ENCODE data around the gene CCR7. TPM values are rescaled to one million over a fixed set of nuclear protein-coding genes. Genes with fewer than 3 reads are reported as not detected.
A peak's percentile ranks its signal among the peaks of the same experiment; 100 is the strongest.

The CCR7 gene
- total RNA-seq, 2 donors from 2014 or later: 311 to 371 TPM

- no peak for DNase-seq
- Mint-ChIP-seq H3K4me3 (peak overlapping the region; percentile 60 to 90), H3K36me3 (ENCODE audit: insufficient read depth in 2 of 2) (peaks cover 38 to 75% of the 10 kb centered on the region in 2 donors), H3K27me3 (ENCODE audit: low read depth) (no peaks in the 10 kb centered on the region), H3K9me3 (no peaks in the 10 kb centered on the region), H3K4me1 (ENCODE audit: low read depth) (peaks cover 91% of the 10 kb centered on the region), H3K27ac (peak overlapping the region; percentile 87)
- no peak for ATAC-seq (replicated peaks in 1 of 2)
These were observed 7.6 kb downstream of the CCR7 start for GRCh38 chr17:40557531-40558299.

GRCh38 chr17:40556884-40557414, 8.3 kb downstream of the CCR7 start:
- DNase-seq (peak in 1 of 2 donors; percentile 0), ATAC-seq (replicated peaks in 1 of 2) (no peak)
- Mint-ChIP-seq H3K9me3 (no peaks in the 10 kb centered on the region), H3K4me3 (peak overlapping the region; percentile 48 to 70), H3K4me1 (ENCODE audit: low read depth) (peaks cover 97% of the 10 kb centered on the region), H3K36me3 (ENCODE audit: insufficient read depth in 2 of 2) (peaks cover 31 to 68% of the 10 kb centered on the region in 2 donors), H3K27ac (peak overlapping the region; percentile 36), H3K27me3 (ENCODE audit: low read depth) (no peaks in the 10 kb centered on the region)

- H3K27me3 Mint-ChIP-seq (ENCODE audit: low read depth): no peaks in the 10 kb centered on the region
- H3K4me1 Mint-ChIP-seq (ENCODE audit: low read depth): peaks cover 98% of the 10 kb centered on the region
- ATAC-seq (replicated peaks in 1 of 2): no peak
- peaks cover 25 to 63% of the 10 kb centered on the region in 2 donors for H3K36me3 Mint-ChIP-seq (ENCODE audit: insufficient read depth in 2 of 2)
- peak overlapping the region; percentile 70 to 76 for H3K4me3 Mint-ChIP-seq
- H3K27ac Mint-ChIP-seq: peak overlapping the region; percentile 56
- H3K9me3 Mint-ChIP-seq: no peaks in the 10 kb centered on the region
- peak in 1 of 2 donors; percentile 2 for DNase-seq
These were observed 9.0 kb downstream of the CCR7 start for GRCh38 chr17:40556198-40556661.

GRCh38 chr17:40555296-40556190, 9.7 kb downstream of the CCR7 start:
- Mint-ChIP-seq H3K9me3 (no peaks in the 10 kb centered on the region), H3K4me3 (peak overlapping the region; percentile 69 to 76), H3K4me1 (ENCODE audit: low read depth) (peaks cover 98% of the 10 kb centered on the region), H3K36me3 (ENCODE audit: insufficient read depth in 2 of 2) (peaks cover 20 to 56% of the 10 kb centered on the region in 2 donors), H3K27me3 (ENCODE audit: low read depth) (no peaks in the 10 kb centered on the region), H3K27ac (peak overlapping the region; percentile 83)
- ATAC-seq (replicated peaks in 1 of 2) (no peak), DNase-seq (peak in 1 of 2 donors; percentile 0)

- peak; percentile 3 to 25 for ATAC-seq (replicated peaks in 1 of 2)
These were observed 10.5 kb downstream of the CCR7 start for GRCh38 chr17:40554646-40555295.

GRCh38 chr17:40553694-40554534, 11.4 kb downstream of the CCR7 start:
- DNase-seq: peak; percentile 32 to 37

More at GRCh38 chr17:40554646-40555295, 10.5 kb downstream of the CCR7 start:
- Mint-ChIP-seq H3K4me1 (ENCODE audit: low read depth) (peaks cover 100% of the 10 kb centered on the region), H3K27me3 (ENCODE audit: low read depth) (no peaks in the 10 kb centered on the region), H3K4me3 (peak overlapping the region; percentile 69 to 76), H3K9me3 (no peaks in the 10 kb centered on the region), H3K36me3 (ENCODE audit: insufficient read depth in 2 of 2) (peaks cover 19 to 49% of the 10 kb centered on the region in 2 donors), H3K27ac (peak overlapping the region; percentile 83)
- peak; percentile 25 to 44 for DNase-seq

GRCh38 chr17:40552806-40553693, 12.2 kb downstream of the CCR7 start:
- Mint-ChIP-seq H3K27ac (peak overlapping the region; percentile 7), H3K9me3 (no peaks in the 10 kb centered on the region), H3K4me1 (ENCODE audit: low read depth) (peaks cover 100% of the 10 kb centered on the region), H3K36me3 (ENCODE audit: insufficient read depth in 2 of 2) (peaks cover 14 to 34% of the 10 kb centered on the region in 2 donors), H3K4me3 (peak overlapping the region in 1 of 2 donors; percentile 69), H3K27me3 (ENCODE audit: low read depth) (no peaks in the 10 kb centered on the region)
- DNase-seq (peak in 1 of 2 donors; percentile 18), ATAC-seq (replicated peaks in 1 of 2) (peak; percentile 15 to 18)

More at GRCh38 chr17:40553694-40554534, 11.4 kb downstream of the CCR7 start:
- Mint-ChIP-seq H3K4me1 (ENCODE audit: low read depth) (peaks cover 100% of the 10 kb centered on the region), H3K36me3 (ENCODE audit: insufficient read depth in 2 of 2) (peaks cover 15 to 41% of the 10 kb centered on the region in 2 donors), H3K27me3 (ENCODE audit: low read depth) (no peaks in the 10 kb centered on the region), H3K27ac (peak overlapping the region; percentile 33), H3K9me3 (no peaks in the 10 kb centered on the region), H3K4me3 (peak overlapping the region; percentile 69 to 76)
- ATAC-seq (replicated peaks in 1 of 2): peak; percentile 14 to 26

- H3K36me3 Mint-ChIP-seq (ENCODE audit: insufficient read depth in 2 of 2): peaks cover 14 to 29% of the 10 kb centered on the region in 2 donors
- peak in 1 of 2 donors; percentile 18 for DNase-seq
- H3K27ac Mint-ChIP-seq: peak overlapping the region; percentile 7
- H3K27me3 Mint-ChIP-seq (ENCODE audit: low read depth): no peaks in the 10 kb centered on the region
- no peak for ATAC-seq (replicated peaks in 1 of 2)
- no peak overlapping the region for H3K4me3 Mint-ChIP-seq
- H3K4me1 Mint-ChIP-seq (ENCODE audit: low read depth): peaks cover 100% of the 10 kb centered on the region
- H3K9me3 Mint-ChIP-seq: no peaks in the 10 kb centered on the region
These were observed 13.1 kb downstream of the CCR7 start for GRCh38 chr17:40551879-40552768.

- Mint-ChIP-seq H3K27ac (peak overlapping the region; percentile 49), H3K36me3 (ENCODE audit: insufficient read depth in 2 of 2) (peaks cover 14 to 28% of the 10 kb centered on the region in 2 donors)
These were observed 14.0 kb downstream of the CCR7 start for GRCh38 chr17:40551091-40551878.

GRCh38 chr17:40550608-40551007, 14.7 kb downstream of the CCR7 start:
- peaks cover 13 to 21% of the 10 kb centered on the region in 2 donors for H3K36me3 Mint-ChIP-seq (ENCODE audit: insufficient read depth in 2 of 2)
- peak overlapping the region in 1 of 2 donors; percentile 26 for H3K4me3 Mint-ChIP-seq
- H3K27ac Mint-ChIP-seq: peak overlapping the region; percentile 88
- H3K27me3 Mint-ChIP-seq (ENCODE audit: low read depth): no peaks in the 10 kb centered on the region
- H3K9me3 Mint-ChIP-seq: no peaks in the 10 kb centered on the region
- ATAC-seq (replicated peaks in 1 of 2) (no peak), DNase-seq (no peak)
- H3K4me1 Mint-ChIP-seq (ENCODE audit: low read depth): peaks cover 100% of the 10 kb centered on the region

More at GRCh38 chr17:40551091-40551878, 14.0 kb downstream of the CCR7 start:
- ATAC-seq (replicated peaks in 1 of 2): no peak
- H3K9me3 Mint-ChIP-seq: no peaks in the 10 kb centered on the region
- H3K4me3 Mint-ChIP-seq: no peak overlapping the region
- no peak for DNase-seq
- no peaks in the 10 kb centered on the region for H3K27me3 Mint-ChIP-seq (ENCODE audit: low read depth)
- H3K4me1 Mint-ChIP-seq (ENCODE audit: low read depth): peaks cover 100% of the 10 kb centered on the region

All from activated T-cell treated with anti-CD3 and anti-CD28 coated beads, Interleukin-2, amount 50 U/mL, for 72 hours (primary cell).